Measurements from ENCODE around the gene ODAM.

- no peak for TF ChIP-seq POLR2A (IDR thresholded peaks at IDR 0.05)
- TF ChIP-seq, protein P1, sequence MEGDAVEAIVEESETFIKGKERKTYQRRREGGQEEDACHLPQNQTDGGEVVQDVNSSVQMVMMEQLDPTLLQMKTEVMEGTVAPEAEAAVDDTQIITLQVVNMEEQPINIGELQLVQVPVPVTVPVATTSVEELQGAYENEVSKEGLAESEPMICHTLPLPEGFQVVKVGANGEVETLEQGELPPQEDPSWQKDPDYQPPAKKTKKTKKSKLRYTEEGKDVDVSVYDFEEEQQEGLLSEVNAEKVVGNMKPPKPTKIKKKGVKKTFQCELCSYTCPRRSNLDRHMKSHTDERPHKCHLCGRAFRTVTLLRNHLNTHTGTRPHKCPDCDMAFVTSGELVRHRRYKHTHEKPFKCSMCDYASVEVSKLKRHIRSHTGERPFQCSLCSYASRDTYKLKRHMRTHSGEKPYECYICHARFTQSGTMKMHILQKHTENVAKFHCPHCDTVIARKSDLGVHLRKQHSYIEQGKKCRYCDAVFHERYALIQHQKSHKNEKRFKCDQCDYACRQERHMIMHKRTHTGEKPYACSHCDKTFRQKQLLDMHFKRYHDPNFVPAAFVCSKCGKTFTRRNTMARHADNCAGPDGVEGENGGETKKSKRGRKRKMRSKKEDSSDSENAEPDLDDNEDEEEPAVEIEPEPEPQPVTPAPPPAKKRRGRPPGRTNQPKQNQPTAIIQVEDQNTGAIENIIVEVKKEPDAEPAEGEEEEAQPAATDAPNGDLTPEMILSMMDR (IDR thresholded peaks at IDR 0.05): no peak
Observed at GRCh38 chr4:70158576-70158975, 36.9 kb upstream of the ODAM start.

Measured in body of pancreas (tissue), 4 donors.